Prostate gland (tissue), 2 donors: ENCODE measurements around the gene JMJD1C.

Experiments used
- POLR2A ChIP-seq: fragments of 450-650 bp; IDR thresholded peaks from one replicate; pipeline ENCODE4 v1.6.1; 2016; ENCODE audit warnings: antibody characterized with exemption, mild to moderate bottlenecking
- TF ChIP-seq, protein P1 (sequence below), 4 experiments: fragments of 200-600 bp in 2 of 4; fragments of 450-650 bp in 2 of 4; sonication (generic) in 2 of 4; IDR thresholded peaks; 1 replicate in 3 of 4; 2 replicates in 1 of 4; pipeline ENCODE4 v1.5.1; 2016 to 2019; ENCODE audit warnings: antibody characterized with exemption in 4 of 4, mild to moderate bottlenecking in 2 of 4, moderate library complexity in 2 of 4

DNA sequence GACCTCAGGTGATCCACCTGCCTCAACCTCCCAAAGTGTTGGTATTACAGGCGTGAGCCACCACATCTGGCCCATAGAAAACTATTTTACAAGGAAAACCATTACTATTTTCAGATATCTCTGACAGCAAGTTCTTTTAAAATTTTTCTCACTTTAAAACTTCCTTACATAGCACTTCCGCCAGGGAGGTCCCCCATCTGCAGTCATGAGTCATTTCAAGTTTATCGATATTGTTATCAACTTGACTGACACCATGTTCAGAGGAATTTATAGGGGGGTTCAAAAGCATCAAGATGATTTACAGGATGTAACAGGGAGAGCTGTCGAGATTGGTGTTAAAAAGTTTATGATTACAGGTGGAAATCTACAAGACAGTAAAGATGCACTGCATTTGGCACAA, 243.8 kb downstream of the JMJD1C start:
- TF ChIP-seq, protein P1, sequence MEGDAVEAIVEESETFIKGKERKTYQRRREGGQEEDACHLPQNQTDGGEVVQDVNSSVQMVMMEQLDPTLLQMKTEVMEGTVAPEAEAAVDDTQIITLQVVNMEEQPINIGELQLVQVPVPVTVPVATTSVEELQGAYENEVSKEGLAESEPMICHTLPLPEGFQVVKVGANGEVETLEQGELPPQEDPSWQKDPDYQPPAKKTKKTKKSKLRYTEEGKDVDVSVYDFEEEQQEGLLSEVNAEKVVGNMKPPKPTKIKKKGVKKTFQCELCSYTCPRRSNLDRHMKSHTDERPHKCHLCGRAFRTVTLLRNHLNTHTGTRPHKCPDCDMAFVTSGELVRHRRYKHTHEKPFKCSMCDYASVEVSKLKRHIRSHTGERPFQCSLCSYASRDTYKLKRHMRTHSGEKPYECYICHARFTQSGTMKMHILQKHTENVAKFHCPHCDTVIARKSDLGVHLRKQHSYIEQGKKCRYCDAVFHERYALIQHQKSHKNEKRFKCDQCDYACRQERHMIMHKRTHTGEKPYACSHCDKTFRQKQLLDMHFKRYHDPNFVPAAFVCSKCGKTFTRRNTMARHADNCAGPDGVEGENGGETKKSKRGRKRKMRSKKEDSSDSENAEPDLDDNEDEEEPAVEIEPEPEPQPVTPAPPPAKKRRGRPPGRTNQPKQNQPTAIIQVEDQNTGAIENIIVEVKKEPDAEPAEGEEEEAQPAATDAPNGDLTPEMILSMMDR (IDR thresholded peaks at IDR 0.05) = no peak
- TF ChIP-seq POLR2A = no peak
